Stomach (tissue), 9 donors: ENCODE data around the gene KRT33A. TPM values are rescaled to one million over a fixed set of nuclear protein-coding genes. Genes with fewer than 3 reads are reported as not detected.

Source experiments
- DNase-seq, 2 donors: peaks; one replicate each; pipeline versions ENCODE4 v3.0.0 to v3.0.0-alpha.2; 2013 to 2019
- H3K27ac ChIP-seq, 5 donors: fragments of 200-600 bp in 4 of 5; sonication (generic) in 4 of 5; one replicate each; pipeline ENCODE4 v1.5.1; 2013 to 2019; ENCODE audit warnings: mild to moderate bottlenecking in 1 of 5, moderate library complexity in 1 of 5
- H3K27me3 ChIP-seq, 3 donors: fragments of 200-600 bp; sonication (generic); one replicate each; pipeline ENCODE4 v1.5.1; 2017 to 2019; ENCODE audit warnings: mixed run types in 1 of 3
- H3K36me3 ChIP-seq, 4 donors: fragments of 200-600 bp; sonication (generic); 1 replicate in 3 of 4; 2 replicates in 1 of 4; pipeline ENCODE4 v1.5.1; 2016 to 2019
- H3K4me1 ChIP-seq, 4 donors: fragments of 200-600 bp; sonication (generic); one replicate each; pipeline ENCODE4 v1.5.1; 2016 to 2019
- H3K4me3 ChIP-seq, 4 donors: fragments of 200-600 bp; sonication (generic) in 3 of 4; one replicate each; pipeline ENCODE4 v1.5.1; 2016 to 2019; ENCODE audit warnings: mild to moderate bottlenecking in 1 of 4
- H3K9me3 ChIP-seq, 4 donors: fragments of 200-600 bp; sonication (generic); one replicate each; pipeline ENCODE4 v1.5.1; 2016 to 2019
- EP300 ChIP-seq: sonication (generic); formaldehyde crosslinking; IDR thresholded peaks from one replicate; pipeline ENCODE4 v1.6.1; 2017; ENCODE audit warnings: antibody characterized with exemption
- POLR2A ChIP-seq, 4 donors: fragments of 450-650 bp; IDR thresholded peaks; one replicate each; pipeline ENCODE4 v1.6.1; 2016; ENCODE audit warnings: antibody characterized with exemption in 4 of 4, control low read depth in 2 of 4, mild to moderate bottlenecking in 1 of 4, moderate library complexity in 1 of 4
- POLR2AphosphoS5 ChIP-seq, 3 donors: sonication (generic); formaldehyde crosslinking; IDR thresholded peaks; one replicate each; pipeline ENCODE4 v1.6.1; 2016; ENCODE audit warnings: antibody characterized with exemption in 3 of 3
- WGBS, 5 donors: extraction: QIAGEN DNeasy Blood & Tissue Kit in 3 of 5; methylation state at CpG; one replicate each; pipeline versions ENCODE4 v1.1.5 to v1.1.7; 2013 to 2018; 5-methylcytosine and 5-hydroxymethylcytosine counted together
- intact Hi-C: fragments of 100-400 bp; cut with DNase I; formaldehyde crosslinking; loops from one replicate; pipeline ENCODE4 v1.15.1; 2023; ENCODE audit warnings: low total_unique reads
- polyA plus RNA-seq, 3 donors: library from polyadenylated mRNA; stranded (reverse); fragments of 200-250 nt; gene quantifications; one replicate each; pipeline ENCODE4 v1.2.3, GENCODE V29; 2013
- total RNA-seq, 5 donors: library from RNA; depleted of rRNA; stranded (reverse); fragments of >200 nt; gene quantifications; one replicate each; pipeline versions ENCODE4 v1.1.0 to v1.2.3, GENCODE V29; 2014 to 2016
- TF ChIP-seq, protein P1 (sequence below), 7 experiments: fragments of 450-650 bp in 4 of 7; fragments of 200-600 bp in 3 of 7; sonication (generic) in 3 of 7; IDR thresholded peaks; one replicate each; pipeline ENCODE4 v1.5.1; 2016 to 2019; ENCODE audit warnings: antibody characterized with exemption in 7 of 7, control low read depth in 2 of 7, mild to moderate bottlenecking in 1 of 7
- donor health status: healthy with polysubstance abuse.
- donor health status: Bipolar disorder and iron deficiency.
- donor health status: healthy.

The KRT33A gene
- total and polyA plus RNA-seq, 8 donors = 0.45 TPM; not detected in 7

DNA sequence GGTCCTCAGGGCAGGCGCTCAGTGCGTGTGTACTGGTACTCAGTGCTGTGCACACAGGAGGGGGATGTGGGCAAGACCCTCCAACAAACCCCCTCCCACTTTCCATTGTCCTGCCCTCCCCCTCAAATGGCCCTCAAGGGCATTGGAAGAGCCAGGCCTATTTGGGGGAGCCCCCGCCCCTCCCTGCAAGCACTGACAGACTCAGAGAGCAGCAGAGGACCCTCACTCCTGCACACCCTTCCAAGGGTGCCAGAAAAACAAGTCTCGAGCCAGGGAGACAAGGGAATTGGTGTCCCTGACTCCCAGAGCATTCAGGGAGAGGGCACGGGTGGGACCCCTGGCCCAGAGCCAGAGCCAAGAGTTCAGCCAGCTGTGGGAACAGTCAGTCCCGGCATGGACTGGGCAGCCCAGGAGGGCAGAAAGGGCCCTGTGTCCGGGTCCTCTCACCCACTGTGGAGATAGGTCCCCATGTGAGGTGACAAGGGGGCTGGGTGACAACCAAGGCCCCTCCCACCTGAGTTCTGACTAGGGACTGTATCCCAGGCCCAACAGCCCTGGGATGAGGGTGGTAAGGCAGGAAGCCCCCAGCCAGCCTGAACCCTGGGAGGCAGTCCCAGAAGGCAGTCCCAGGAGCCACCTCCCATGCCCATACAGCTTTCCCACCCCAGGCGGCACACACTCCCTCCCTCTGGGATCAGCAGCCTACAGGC lies 23.1 kb downstream of the KRT33A start:
- no peak for DNase-seq
- WGBS, 5 donors = 66 to 78% (median 69%) methylated on average over 5 to 8 of the region's 8 CpGs

DNA sequence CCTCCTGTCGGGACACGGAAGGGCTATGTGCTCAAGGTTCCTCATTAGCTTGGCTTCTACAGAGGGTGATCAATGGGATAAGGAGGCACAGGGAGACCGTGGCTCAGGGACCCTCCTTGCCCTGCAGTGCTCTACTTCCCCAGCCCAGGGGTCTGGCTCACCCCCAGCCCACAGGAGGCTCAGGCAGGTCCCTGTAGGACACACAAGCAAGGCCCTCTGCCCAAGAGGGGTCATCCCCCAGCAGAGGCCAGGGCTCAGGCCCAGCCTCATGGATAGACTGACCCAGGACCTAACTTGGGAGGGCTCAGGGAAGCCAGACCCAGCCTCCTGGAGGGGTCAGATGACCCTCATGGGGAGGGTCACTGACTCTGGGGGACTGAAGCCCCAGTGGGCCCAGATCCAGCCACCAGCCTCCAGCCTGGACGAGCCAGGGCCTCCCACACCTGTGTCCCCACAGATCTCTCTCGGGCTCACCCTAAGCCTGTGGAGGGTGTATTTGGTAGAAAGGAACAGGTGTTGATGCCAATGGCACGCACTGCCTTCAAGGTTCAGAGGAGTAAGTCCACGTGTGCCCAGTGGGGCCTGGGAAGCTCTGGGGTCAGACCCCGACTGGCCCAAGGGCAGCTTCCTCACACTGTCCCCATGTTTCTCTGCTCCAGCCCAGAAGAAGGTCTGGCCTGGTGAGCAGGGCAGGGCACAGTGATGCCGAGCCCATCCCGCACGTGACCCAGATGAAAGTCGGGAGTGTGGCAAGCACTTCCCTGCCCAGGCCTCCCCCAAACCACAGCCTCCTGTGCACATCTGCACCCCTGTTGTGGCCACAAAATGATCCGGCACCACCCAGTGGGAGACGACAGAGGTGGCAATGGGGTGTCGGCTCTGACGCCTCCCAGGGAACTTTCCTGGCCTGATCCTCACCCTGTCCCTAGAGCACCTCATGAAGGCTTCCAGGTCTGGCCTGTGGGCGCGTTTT lies 24.2 kb downstream of the KRT33A start:
- Histone ChIP-seq H3K27ac (no peak overlapping the region), H3K4me1 (no peaks in the 10 kb centered on the region), H3K27me3 (no peaks in the 10 kb centered on the region), H3K36me3 (no peaks in the 10 kb centered on the region), H3K4me3 (no peak overlapping the region), H3K9me3 (no peaks in the 10 kb centered on the region)
- intact Hi-C loops = loop anchor here (10.0 kb wide), 1 partner anchor 422 kb away; no protein-coding TSS in a partner anchor
- no peak for DNase-seq
- 82 to 87% (median 85%) methylated on average over 14 to 18 of the region's 18 CpGs for WGBS, 5 donors
- no peak for TF ChIP-seq POLR2AphosphoS5 (IDR thresholded peaks at IDR 0.05)
- TF ChIP-seq, protein P1, sequence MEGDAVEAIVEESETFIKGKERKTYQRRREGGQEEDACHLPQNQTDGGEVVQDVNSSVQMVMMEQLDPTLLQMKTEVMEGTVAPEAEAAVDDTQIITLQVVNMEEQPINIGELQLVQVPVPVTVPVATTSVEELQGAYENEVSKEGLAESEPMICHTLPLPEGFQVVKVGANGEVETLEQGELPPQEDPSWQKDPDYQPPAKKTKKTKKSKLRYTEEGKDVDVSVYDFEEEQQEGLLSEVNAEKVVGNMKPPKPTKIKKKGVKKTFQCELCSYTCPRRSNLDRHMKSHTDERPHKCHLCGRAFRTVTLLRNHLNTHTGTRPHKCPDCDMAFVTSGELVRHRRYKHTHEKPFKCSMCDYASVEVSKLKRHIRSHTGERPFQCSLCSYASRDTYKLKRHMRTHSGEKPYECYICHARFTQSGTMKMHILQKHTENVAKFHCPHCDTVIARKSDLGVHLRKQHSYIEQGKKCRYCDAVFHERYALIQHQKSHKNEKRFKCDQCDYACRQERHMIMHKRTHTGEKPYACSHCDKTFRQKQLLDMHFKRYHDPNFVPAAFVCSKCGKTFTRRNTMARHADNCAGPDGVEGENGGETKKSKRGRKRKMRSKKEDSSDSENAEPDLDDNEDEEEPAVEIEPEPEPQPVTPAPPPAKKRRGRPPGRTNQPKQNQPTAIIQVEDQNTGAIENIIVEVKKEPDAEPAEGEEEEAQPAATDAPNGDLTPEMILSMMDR (IDR thresholded peaks at IDR 0.05) = no peak
- no peak for TF ChIP-seq POLR2A (IDR thresholded peaks at IDR 0.05)

More for the DNA sequence above, 23.1 kb downstream of the KRT33A start:
- peaks cover 0 to 8% (median 0%) of the 10 kb centered on the region in 3 donors for H3K27me3 ChIP-seq
- H3K4me3 ChIP-seq = no peak overlapping the region
- no peaks in the 10 kb centered on the region for H3K36me3 ChIP-seq
- intact Hi-C loops = loop anchor here (10.0 kb wide), 1 partner anchor 423 kb away; no protein-coding TSS in a partner anchor
- TF ChIP-seq POLR2AphosphoS5 (IDR thresholded peaks at IDR 0.05) (no peak), POLR2A (IDR thresholded peaks at IDR 0.05) (no peak), EP300 (no peak)
- TF ChIP-seq, protein P1 (IDR thresholded peaks at IDR 0.05) = no peak
- H3K27ac ChIP-seq = no peak overlapping the region
- no peaks in the 10 kb centered on the region for H3K4me1 ChIP-seq
- no peaks in the 10 kb centered on the region for H3K9me3 ChIP-seq

DNA sequence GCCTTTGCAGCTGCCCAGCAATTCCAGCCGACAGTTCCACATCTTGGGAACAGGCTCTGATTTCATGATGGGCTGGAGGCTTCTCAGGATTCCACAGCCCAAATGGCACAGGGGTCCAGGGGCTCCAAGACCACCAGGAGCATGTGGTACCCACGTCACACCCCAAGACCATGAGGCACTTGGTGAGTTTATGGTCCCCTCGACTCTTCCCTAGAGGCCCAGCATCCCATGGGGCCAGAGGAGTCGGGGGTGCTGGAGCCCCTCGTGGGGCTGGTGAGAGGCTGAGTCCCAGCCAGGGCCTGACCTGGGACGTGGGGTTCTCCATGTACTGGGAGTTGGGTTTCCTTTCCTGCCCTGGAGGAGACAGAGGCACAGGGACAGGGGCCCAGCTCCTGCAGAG lies 25.0 kb downstream of the KRT33A start:
- WGBS, 5 donors = 79 to 86% (median 83%) methylated on average over 4 to 6 of the region's 6 CpGs; no CpG with 5 or more reads in 1 of the 5 donors
- intact Hi-C loops = loop anchor here (10.0 kb wide), 1 partner anchor 421 kb away; no protein-coding TSS in a partner anchor
- Histone ChIP-seq H3K4me3 (no peak overlapping the region), H3K27me3 (no peaks in the 10 kb centered on the region), H3K36me3 (no peaks in the 10 kb centered on the region), H3K4me1 (no peaks in the 10 kb centered on the region), H3K9me3 (peaks cover 0 to 2% (median 0%) of the 10 kb centered on the region in 4 donors), H3K27ac (no peak overlapping the region)
- no peak for DNase-seq
- TF ChIP-seq, protein P1 (IDR thresholded peaks at IDR 0.05) = no peak
- TF ChIP-seq EP300 = no peak
- TF ChIP-seq POLR2AphosphoS5 (IDR thresholded peaks at IDR 0.05) = no peak
- no peak for TF ChIP-seq POLR2A (IDR thresholded peaks at IDR 0.05)

DNA sequence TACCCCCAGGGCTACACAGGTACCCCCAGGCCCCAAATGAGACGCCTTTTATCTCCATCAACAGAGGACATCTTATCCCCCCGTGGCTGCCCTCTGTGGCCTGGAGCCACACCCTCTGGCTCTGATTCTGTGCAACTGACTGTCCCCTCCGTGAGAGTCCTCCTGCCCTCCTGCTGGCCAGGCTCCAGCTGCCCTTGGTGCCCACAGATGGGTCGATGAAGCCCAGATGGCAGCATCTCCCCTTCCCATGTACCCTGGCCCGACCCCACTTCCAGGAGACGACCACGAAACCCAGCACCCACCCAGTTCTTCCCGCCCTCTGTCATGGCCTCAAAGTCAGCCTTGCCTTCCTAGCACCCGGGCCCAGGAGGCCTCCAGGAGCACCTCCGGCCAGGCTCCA lies 25.5 kb downstream of the KRT33A start:
- TF ChIP-seq POLR2AphosphoS5 (IDR thresholded peaks at IDR 0.05) = no peak
- no peaks in the 10 kb centered on the region for H3K27me3 ChIP-seq
- peaks cover 0 to 7% (median 0%) of the 10 kb centered on the region in 4 donors for H3K9me3 ChIP-seq
- H3K4me3 ChIP-seq = no peak overlapping the region
- H3K36me3 ChIP-seq = no peaks in the 10 kb centered on the region
- intact Hi-C loops = loop anchor here (10.0 kb wide), 1 partner anchor 420 kb away; no protein-coding TSS in a partner anchor
- H3K27ac ChIP-seq = no peak overlapping the region
- WGBS, 5 donors = 72 to 78% (median 76%) methylated on average over 7 to 10 of the region's 10 CpGs
- no peak for DNase-seq
- H3K4me1 ChIP-seq = no peaks in the 10 kb centered on the region
